OCI-M2 (cell line): Measurements from ENCODE around the gene FXYD2.

Experiments used
- DNase-seq: peaks from one replicate; lab custom pipeline; 2025; ENCODE audit not compliant: unreplicated experiment; lab: John Stamatoyannopoulos, UW

Gene FXYD2

GRCh38 chr11:117805045-117805444 is 19.5 kb downstream of the FXYD2 start:
- no peak for DNase-seq

DNA sequence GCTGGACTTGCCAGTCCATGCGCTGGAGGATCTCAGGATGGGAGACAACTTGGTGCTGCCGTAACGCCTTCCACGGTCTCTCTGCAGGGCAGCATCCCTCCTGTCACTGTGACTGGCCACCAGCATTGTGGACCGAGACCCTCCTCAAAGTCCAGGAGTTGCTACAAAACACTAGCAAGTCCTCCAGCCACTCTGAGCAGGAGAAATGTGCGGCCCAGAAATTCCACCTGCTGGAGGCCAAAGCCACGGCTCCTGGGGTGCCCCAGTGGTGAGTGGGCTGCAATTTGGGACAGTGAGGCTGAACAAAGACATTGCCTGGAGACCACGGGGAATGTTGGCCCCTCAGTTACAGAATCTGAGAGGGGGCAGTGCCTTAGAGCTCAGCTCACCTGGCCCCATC is 20.6 kb downstream of the FXYD2 start:
- DNase-seq = no peak

DNA sequence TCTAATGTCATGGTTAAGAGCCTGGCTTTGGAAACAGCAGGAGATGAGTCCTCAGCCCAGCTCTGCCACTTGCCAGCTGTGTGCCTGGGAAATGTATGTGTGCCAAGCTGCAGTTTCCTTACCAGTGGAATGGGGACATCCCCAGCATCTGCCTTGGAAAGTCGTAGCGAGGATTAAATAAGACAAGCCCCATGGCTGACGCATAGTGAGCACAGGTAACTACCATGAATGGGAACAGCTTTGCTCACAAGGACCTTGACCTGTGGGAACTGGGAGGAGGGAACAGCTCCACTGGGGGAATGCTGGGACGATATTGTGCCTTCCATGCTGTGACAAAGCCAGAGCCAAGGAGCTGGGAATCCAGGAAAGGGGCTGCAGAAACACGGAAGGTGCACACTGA is 24.9 kb downstream of the FXYD2 start:
- DNase-seq = no peak

DNA sequence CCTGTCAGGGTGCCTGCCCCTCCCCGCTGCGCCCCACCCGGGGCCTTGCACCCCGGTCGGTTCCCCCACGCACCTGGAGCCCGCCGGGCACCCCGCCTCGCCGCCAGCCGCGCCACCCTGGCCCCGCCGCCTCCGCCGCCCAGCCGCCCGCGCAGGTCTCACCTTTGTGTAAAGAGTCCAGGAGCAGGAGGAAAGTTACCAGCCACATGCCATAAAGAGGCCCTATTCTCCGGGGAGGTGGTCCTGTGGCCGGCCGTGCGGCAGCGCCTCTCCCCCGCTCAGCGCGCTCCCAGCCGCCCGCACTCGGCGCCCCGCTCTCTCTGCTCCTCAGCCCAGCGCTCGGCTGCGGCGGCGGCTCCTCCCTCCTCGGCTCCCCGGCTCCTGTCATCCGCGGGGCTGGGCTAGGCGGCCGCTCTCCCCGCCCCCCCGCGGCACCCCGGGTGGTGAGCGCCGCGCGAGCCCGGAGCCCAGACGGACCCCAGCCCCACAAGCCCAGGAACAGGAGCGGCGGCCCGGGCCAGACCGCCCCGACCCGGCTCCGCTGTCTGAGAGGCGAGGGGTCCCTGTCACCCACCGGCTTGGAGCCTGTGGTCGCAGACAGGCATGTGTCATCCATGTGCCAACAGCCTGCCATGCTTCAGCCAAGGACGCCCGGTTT is 27.5 kb downstream of the FXYD2 start, which contains the start of gene DSCAML1:
Gene DSCAML1 (minus strand): TSS at position 345 of the 658 bp plus-strand sequence. CDS start 137 bp downstream, at position 208.
- no peak for DNase-seq

- DNase-seq = no peak
Measured at GRCh38 chr11:117796456-117796871, 28.1 kb downstream of the FXYD2 start.

GRCh38 chr11:117795638-117796455 is 28.7 kb downstream of the FXYD2 start:
- no peak for DNase-seq

GRCh38 chr11:117794772-117795629 is 29.5 kb downstream of the FXYD2 start:
- no peak for DNase-seq

DNA sequence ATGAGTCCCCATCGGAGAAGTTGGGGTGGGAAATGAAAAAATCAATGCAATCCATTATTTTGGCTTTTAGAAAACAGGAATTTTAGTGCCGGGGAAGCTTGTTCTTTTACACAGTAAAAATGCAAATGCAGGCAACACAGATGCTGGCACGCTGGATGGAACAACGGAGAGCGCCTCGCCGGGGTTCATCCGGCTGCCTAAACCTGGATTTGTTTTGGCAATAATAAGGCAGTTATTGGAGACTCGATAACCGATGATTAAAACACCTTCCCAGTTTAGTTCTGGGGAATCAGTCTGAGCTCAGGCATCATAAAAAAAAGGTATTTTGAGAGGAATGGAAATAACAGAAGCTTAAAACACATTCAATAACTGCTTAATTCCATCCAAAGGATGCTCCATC is 30.4 kb downstream of the FXYD2 start:
- no peak for DNase-seq

GRCh38 chr11:117793583-117793982 is 31.0 kb downstream of the FXYD2 start:
- DNase-seq = no peak

GRCh38 chr11:117792992-117793391 is 31.6 kb downstream of the FXYD2 start:
- DNase-seq = no peak

DNA sequence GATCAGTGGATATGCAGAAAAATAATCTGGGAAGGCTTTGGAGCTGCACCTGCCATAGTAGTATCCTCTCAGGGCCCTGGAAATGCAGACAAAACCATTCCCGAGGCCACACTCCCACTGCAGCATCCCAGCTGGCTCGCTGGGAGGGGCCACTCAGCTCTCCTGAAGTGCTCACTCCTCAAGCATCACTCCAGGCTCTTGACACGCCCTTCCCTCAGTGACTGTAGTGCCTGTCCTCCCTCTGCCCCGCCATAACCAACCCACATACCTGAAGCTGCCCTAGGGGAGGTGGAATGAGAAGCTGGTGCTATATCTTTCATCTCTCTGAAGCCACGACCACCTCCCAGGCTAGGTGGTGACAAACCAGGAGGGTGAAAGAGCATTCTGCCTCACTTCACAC is 32.3 kb downstream of the FXYD2 start:
- DNase-seq = no peak

- no peak for DNase-seq
Measured at GRCh38 chr11:117790279-117790678, 34.3 kb downstream of the FXYD2 start.

DNA sequence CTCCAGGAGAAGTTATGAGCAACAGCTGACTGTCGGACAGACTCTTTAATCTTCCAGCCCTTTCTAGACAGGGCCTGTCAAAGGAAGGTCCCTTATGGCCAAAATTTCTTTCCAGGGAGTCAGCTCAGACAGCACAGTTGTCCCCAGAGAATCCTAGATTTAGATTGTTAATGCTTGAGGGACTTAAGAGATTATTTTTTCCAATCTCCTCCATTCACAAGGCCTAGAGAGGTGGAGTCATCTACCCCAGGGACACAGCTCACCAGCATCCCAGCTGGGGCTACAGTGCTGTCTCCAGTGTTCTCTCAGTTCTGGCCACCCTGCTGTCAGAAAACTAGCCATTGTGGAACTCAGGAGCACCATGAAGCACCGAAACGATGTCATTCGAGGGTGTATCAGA is 35.3 kb downstream of the FXYD2 start:
- no peak for DNase-seq

- no peak for DNase-seq
Measured at GRCh38 chr11:117786135-117786870, 38.2 kb downstream of the FXYD2 start.

DNA sequence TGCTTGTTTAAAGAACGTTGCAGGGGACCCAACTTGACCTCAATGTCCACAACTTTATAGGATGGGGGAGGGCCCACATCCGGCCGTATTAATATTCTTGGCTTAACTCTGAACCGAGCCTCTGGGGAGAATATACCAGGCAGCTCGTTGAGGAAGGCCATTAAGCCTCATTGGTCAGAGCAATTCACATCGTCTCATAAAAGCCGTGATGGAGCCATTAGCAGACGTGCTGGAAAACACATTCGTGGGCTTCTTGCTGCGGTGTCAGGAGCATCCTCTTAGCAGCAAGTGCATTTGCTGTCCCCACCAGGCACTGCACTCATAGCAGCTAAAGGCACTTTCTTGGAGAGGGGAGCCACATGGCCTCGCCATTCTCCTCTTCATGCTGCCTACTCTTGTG is 42.4 kb downstream of the FXYD2 start:
- DNase-seq = no peak

DNA sequence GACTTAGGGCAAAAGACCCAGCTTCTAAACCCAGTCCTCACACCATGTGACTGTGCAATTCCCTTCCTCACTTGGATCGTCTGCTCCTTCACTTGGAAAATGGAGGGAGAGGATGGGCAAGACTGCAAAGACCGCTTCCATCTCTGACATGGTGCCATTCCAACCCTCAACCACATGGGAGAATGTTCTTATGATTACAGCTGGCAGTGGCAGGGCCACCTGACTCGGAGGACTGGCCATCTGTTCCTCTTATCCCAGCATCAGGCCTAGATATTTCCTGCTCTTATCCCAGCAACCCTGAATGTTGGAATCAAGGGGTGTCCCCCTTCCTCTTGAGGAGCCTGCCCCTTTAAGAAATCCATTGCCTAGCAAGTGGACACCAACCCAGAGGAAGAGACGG is 42.9 kb downstream of the FXYD2 start:
- no peak for DNase-seq

DNA sequence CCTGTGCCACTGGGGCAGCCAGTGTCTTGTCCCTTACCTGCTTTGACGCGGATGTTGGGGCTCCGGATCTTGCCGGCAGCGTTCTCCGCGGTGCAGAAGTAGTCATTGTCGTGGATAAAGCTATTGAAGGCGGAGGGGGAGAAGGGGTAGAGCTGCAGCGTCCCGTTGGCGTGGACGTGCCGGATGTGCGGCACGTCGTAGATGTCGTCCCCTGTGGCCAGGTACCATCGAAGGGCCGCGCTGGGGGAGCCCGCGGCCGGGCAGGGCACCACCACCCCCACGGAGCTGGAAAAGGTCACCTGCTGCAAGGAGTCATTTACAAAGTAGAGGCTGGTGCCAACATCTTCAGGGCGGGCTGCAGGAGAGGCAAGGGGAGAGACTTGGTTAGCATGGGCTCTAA is 44.1 kb downstream of the FXYD2 start:
- no peak for DNase-seq

DNA sequence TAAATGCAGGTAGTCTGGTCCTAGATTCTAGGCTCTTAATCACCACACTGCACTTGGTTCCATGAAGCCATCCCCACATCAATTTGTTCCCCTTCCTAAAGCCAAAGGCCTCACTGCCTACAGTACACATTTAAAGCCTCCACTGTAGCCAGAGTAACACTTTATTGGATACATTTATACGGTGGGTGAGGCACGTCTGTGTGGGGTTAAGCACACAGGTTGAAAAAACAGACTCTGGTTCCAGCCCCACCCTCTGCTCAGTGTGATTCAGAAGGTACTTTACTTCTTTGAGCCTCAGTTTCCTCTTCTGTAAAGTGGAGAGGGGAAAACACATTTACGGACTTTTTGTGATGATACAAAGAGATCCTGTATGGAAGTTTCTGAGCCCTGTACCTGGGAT is 50.0 kb downstream of the FXYD2 start:
- DNase-seq = no peak

GRCh38 chr11:117772360-117772759 is 52.2 kb downstream of the FXYD2 start:
- no peak for DNase-seq

GRCh38 chr11:117771841-117772240 is 52.7 kb downstream of the FXYD2 start:
- no peak for DNase-seq

DNA sequence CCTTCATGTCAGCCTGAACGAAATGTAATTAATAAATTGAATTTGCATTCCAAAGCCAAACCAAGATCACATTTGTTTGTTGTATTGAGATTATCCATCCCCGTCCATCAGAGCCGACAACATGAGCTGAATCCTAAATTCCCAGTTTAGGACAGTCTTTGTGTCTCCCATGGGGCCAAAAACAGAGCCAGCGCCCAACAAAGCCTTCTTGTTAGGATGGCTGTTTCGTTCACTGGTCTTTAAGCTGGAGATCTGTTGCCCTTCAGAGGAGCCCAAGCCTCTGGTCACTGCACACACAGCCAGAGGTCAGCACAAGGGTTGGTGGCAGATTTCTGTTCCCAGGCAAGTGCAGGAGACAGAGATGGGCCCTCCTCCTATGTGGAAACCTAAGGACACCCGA is 53.3 kb downstream of the FXYD2 start:
- no peak for DNase-seq
